HG03039 (cell line): ENCODE data around the gene TJP3.

Experiments
- ATAC-seq: cut with Tn5 transposase; IDR thresholded peaks from one replicate; pipeline ENCODE4 v1.9.1; 2021; ENCODE audit warnings: mild to moderate bottlenecking, moderate library complexity; ENCODE audit not compliant: unreplicated experiment

Gene TJP3

DNA sequence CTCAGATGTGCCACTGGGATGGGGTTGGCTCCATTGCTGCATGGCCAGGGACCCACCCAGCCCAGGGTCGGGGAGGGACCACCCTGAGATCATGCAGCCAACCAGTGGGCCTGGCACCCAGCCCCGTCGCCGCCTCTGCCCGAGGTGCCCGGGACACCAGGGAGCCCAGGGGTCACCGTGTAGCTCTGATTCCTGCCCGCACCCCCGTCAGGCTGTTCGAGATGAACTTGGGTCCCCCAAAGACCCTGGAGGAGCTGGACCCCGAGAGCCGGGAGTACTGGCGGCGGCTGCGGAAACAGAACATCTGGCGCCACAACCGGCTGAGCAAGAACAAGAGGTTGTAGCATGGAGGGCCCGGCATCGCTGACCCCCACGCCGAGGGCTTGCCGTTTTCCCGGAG, 58.9 kb downstream of the TJP3 start:
- ATAC-seq = no peak

DNA sequence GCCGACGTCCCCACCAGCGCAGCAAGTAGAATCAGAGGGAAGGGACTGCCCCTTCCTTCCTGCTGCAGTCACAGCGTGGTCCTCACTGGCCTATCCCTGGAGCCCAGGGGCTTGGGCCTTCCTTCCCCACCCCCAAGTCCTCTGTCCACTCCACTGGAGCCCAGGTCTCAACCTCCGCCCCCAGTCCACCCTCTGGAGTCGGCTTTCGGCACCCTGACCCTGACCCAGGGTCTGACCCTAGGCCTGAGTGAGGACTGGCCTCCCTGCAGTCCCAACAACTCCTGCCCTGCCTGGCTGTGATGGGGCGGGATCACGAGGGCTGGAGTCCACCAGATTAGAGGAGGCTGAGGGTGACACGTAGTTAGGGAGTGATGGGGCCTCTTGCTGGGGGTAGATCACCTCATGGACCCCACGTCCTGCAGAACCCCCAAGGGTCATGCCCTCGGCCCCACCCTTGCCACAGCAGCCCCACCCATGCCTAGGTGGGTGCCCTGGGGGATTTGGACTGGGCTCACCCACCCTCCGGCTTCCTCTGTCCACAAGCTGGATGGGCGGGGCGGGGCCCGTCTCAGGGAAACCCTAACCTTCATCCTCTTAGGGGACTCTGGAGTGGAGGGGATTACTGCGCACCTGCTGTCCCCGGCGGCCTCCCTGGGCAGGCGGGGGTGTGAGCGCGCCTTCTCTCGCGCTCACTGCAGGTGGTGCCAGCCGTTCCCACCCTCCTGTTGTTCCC, 60.0 kb downstream of the TJP3 start:
- no peak for ATAC-seq

DNA sequence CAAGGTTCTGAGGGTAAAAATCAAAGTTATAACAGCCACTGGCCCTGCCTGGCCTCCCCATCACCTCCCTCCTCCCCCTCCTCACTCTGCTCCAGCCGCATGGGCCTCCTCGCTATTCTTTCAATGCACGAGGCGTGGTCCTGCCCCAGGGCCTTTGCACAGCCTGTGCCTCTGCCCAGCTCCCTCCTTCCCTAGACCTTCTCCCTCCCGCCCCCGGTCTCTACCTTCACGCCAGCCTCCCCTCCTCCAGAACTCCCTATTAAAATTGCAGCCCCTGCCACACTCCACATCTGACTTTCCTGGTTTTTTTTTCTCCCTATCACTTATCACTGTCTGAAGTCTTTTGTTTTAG, 60.5 kb downstream of the TJP3 start:
- no peak for ATAC-seq

DNA sequence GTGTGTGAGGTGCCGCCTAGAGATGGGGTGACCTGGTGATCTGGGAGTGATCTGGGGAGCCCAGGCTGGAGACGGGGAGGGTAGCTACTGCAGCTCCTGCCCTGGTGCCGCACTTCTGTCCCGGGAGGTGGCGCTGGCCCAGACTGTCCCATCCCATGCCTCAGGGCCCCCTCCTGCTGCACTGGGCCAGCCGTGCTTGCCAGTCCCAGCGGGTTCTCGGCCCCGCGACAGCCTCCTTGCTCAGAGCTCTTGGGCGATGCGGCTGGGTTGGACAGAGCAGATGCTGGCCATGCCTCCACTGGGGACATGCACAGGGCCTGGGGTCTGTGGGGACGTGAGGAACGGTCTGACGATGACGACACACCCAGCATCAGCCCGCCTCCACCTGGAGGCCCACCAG, 61.3 kb downstream of the TJP3 start:
- ATAC-seq = no peak

DNA sequence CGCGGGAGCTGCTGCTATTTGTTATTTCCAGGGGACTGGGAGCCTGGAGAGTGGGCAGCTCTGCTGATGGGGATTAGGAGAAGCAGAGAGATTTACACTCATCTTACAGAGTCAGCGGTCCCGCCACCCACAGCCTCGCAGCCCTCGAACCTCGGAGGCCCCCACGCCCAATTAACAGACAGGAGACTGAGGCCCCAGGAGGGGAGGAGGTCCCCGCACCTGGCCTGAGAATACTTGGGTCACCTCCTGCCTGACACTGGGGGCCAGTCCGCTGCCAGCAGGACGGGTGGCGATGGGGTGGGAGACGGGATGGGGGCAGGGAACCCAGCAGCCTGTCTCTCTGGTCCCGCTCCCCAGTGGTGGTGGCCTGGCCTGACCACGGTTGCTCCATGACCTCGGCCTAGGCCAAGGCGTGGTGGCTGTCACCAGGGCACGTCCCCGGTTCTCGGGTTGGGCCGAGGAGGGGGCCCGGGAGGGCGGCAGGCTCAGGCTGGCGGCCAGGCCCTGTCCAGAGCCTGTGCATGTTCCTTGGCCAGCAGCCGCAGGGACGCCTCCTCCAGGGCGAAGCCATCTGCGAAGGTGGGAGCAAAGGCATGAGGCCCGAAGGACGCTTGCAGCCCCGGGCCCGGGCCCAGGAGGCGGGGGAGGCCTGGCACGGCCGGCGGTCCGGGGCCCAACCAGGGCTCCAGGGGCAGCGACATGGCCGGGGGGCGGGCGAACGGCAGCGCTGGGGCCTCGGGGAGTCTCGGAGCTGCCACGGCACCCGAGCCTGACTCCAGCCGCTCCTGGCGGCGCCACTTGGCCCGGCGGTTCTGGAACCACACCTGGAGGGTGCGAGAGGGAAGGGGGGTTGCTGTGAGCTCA, 62.2 kb downstream of the TJP3 start:
- no peak for ATAC-seq

DNA sequence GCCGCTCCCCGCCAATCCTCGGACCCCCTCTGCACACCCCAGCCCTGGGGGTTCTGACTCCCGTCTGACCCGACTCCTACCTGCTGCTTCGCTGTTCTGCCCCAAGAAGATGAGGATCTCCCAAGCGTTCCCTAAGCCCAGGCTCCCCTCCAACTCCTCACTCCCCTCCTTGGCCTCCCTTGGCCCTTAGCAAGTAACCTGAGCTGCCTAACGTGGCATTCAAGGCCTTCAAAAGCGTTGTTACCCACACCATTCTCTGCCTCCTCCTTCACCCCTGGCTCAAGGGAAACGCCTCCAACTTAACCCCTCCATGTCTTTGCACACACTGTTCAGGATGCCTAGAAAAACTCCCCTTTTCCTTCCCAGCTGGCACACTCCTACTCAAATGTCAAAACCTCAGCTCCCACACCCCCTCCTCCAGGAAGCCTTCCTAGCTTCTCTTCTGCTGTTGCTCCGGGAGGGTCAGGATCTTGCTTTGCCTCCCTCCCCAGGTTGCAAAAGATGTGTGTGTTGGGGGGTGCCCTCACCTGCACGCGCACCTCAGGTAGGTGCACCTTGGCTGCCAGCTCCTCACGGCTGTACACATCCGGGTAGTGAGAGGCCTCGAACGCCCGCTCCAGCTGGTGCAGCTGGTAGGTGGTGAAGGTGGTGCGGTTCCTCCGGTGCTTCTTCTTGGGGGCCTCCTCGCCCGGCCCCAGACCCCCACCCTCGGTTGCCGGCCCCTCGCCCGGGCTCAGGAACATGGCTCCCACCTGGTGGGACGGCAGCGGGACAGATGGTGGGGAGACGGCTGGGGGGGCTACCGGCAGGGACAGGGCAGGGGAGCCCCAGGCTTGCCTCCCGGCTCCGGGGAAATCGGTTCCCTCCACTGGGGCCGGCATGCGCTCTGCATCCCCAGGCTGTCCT, 63.1 kb downstream of the TJP3 start:
- ATAC-seq = no peak

DNA sequence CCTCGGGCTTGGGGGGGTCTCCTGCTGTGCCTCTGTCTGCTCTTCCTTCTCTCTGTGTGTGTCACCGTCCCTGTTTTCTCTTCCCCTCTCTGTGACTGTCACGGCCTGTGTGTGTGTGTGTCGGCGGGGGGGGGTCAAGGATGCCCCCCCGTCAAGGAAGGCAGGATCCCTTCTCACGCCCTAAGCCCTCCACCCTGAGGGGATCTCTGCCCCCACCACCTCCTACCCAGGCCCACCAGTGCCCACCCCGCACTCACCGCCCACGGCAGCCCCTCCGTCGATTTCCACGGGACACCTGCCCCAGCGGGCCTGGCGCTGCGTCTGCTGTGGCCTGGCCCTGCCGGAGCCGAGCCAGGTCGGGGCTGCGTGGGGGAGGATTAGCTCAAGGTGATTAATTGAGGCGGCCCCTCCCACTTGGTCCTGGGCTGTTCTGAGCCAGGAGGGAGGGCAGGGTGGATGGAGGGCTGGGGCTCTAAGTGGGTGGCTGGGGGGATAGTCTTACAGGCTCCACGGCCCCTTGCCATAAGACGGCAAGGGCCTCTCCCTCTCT, 63.8 kb downstream of the TJP3 start, which contains the start of gene RAX2:
TSS of gene RAX2 (minus strand) at position 323 of the 550 bp plus-strand sequence. CDS start 486 bp downstream, outside the sequence.
- ATAC-seq = no peak

DNA sequence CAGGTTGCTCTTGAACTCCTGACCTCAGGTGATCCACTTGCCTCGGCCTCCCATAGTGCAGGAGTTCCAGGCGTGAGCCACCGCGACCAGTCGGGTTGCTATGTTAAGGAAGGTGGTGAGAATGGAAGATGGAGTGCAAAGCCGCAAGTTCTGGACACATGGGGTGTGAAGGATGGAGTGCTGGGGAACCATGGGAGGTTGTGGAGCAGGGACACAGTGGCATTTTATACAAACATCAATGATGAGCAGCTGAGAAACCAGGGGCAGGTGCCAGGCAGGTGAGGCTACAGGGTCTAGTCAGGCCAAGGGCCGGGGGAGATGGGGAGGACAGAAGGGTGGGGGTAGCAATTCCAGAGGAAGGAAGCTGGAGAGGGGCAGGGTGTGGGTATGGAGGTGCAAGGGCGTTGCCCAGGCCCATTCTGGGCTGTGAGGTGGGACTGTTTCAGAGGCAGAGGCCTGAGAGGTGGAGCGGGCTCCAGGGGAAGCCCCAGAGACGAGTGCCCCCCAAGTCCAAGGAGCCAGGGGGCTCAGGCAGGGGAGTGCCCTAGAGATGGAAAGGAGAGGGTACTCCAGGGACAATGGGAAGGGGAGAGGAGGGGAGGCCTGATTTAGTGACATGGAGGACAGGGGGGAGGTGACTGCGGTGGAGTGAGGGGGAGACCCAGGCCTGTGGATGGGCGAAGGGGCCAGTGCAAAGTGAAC, 65.8 kb downstream of the TJP3 start:
- ATAC-seq = no peak

DNA sequence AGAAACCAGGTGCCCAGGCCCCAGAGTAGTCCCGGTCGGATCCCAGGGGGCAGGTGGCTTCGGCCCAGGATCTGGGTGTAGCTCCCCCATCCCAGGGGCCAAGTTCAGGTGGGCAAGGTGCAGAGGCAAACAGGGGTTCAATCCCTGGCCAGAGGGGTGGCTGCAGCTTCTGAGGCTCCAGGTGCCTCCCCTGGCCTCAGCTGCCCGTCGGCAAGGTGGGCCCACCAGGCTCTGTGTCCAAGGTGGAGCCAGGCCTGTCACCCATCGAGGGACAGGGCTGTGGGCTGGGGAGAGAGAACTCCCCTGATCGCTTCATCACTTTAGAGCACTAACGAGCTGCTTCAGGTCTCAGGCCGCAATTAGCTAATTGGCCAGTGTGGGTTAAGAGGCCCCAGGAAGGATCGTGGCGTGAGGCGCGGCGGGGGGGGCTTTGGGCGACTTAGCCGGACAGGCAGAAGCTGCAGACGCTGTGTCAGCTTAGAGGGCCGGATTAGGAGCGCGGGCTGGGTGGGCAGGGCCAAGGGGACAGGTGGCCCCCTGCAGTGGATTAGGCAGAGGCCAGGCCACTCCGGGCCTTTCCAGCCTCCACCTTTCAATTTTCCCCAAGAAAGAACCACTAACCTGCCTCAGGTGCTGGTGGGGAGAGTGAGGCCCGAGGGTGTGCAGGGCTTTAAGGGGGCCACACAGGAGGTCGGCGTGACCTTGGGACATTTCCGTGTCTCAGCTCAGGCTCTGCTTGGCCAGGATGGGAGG, 66.6 kb downstream of the TJP3 start:
- no peak for ATAC-seq

DNA sequence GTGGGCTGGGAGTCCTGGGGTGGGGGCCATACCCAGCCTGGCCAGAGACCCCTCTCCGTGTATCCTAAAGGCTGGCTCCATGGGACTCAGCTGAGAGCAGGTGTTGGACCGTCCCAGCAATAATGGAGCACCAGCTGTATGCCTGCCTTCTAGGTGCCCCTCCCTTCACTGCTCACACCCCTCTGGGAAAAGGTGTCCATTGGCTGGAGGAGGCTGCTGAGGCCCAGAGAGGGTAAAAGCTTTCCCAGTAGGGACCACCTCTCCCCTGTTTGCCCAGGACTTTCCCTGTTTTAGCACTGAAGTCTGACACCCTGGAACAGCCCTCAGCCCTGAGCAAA, 67.2 kb downstream of the TJP3 start:
- no peak for ATAC-seq

DNA sequence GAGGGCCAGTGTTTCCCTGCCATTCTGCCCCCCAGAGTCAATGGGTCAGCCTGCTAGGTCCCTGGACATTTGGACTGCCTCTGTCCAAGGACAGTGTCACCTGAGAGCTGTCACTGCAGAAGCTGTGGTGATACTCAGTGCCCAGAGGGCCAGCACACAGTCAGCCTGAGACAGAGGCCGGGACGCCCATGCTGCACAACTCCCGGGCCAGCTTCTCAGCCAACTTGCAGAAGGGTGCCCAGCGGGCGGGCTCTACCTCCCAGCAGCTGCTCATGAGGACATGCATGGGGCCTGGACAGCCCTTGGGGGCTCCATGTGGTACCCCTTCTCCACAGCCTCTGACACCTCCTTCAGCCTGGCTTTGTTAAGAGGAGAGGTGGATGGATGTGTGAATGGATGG, 67.6 kb downstream of the TJP3 start:
- ATAC-seq = no peak

DNA sequence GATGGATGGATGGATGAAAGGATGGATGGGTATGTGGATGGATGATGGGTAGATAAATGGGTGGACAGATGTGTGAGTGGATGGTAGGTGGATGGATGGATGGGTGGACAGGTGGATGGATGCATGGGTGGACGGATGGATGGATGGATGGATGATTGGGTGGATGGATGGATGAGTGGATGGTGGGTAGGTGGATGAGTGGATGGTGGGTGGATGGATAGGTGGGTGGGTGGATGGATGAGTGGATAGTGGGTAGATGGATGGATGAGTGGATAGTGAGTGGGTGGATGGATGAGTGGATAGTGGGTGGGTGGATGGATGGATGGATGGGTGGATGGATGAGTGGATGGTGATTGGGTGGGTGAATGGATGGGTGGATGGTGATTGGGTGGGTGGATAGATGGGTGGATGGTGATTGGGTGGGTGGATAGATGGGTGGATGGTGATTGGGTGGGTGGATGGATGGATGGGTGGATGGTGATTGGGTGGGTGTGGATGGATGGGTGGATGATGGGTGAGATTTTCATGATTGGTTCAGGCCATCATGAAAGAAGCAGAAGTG, 68.4 kb downstream of the TJP3 start:
- ATAC-seq = no peak

DNA sequence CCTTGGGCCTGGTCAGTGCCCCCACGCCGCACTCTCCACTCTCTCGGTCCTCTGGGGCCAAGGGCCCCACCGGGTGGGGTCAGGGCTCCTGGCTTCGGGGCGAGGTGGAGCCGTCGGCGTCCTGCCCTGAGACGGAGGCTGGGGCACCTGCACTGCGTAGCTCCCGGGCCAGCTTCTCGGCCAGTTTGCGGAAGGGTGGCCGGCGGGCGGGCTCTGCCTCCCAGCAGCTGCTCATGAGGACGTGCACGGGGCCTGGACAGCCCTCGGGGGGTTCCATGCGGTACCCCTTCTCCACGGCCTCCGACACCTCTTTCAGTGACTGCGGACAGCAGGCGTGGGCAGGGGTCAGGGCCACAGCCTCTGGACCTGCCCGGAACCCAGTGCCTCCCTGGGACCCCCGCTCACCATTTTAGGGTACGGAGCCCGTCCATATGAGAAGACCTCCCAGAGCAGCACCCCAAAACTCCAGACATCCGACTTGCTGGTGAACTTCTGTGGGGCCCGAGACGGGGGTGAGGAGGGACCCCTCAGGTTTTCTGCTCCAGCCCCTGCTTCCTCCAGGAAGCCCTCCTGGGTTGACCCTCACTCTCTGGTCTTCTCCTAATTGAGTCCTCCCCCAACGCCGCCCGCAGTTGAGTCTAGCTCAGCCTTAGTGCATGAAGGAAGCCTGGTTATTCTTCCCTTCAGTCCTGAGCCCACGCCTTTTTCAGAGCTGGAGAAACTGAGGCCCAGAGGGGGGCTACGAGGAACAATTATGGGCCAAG, 70.1 kb downstream of the TJP3 start:
- ATAC-seq = no peak

DNA sequence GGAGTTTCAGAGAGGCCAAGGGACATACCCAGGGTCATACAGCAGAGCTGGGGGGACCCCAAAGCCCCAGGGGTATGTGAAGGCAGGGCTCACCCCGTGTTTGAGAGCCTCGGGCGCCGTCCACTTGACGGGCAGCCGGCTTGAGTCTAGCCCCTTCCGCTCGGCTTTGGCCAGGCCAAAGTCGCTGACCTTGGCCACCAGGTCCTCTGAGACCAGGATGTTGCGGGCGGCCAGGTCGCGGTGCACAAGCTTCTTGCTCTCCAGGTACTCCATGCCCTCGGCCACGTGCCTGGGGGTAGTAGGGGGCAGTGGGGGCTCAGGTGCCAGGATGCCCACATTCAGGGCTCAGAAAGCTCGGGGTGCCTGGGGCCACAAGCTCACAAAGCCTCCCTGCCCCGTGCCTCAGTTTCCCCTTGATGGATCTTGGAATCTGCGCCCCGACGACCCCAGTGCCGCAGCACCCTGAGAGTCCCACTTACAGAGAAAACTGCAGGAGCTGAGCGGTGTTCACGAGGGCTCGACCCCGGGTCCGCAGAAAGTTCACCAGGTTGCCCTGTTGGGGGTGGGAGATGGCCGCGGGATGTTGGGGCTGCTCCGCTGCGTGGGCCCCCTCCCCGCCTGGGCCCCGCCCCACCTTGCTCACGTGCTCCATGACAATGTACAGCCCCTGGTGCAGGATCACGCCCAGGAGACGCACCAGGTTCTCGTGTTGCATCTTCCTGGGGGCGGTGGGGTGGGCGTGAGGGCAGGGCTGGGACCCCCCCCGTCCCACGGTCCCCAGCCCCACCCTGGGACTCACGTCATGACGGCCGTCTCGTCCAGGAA, 70.9 kb downstream of the TJP3 start:
- ATAC-seq = no peak

DNA sequence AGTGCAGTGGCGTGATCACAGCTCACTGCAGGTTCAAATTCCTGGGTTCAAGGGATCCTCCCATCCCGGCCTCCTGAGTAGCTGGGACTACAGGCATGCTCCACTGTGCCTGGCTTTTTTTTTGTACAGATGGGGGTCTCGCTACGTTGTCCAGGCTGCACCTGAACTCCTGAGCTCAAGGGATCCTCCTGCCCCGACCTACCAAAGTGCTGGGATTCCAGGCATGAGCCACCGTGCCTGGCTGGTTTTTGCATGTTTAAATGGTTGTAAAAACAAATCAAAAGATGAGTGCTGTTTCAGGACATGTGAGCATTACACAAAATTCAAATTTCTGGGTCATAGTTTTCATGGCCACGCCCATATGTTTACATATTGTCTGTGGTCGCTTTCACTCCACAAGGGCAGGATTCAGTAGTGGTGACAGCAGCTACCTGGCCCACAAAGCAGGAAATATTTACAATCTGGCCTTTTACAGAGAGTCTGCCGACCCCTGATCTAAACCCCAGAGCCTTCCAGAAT, 72.7 kb downstream of the TJP3 start:
- no peak for ATAC-seq

DNA sequence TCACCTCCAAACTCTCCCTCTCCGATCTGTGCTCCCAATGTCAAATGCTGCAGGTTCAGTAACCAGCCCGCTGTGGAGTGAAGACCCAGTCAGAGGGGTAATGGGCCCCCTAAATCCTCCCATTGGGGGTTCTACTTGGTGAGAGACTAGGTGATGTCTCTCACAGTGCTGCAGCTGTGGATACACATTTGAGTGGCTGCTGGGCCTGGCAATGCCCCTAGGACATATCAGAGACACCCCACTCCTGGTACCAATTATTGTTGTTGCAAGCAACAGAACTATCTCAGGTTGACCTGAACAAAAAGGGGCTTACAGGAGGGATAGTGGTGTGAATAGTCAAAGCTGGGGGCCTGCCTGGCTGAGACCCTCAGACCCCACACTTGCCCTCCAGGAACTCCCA, 73.4 kb downstream of the TJP3 start:
- no peak for ATAC-seq

DNA sequence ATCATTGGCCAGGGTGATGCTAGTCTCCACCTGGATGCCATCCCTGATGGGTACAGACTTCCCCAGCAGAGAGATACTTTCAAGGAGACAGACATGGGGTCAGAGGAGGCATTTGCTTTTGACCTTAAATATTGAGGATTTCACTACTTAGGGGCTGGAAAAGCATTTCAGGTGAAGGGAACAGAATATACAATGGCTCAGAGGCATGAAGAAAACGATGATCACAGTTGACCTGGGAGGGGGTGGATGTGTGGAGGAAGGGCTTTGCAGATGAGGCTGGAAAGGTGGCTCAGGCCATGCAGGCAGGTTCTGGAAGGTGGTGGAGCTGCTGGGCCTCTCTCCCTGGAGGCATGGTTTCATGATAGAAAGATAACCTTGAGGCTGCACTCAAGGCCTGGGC, 74.1 kb downstream of the TJP3 start:
- no peak for ATAC-seq

DNA sequence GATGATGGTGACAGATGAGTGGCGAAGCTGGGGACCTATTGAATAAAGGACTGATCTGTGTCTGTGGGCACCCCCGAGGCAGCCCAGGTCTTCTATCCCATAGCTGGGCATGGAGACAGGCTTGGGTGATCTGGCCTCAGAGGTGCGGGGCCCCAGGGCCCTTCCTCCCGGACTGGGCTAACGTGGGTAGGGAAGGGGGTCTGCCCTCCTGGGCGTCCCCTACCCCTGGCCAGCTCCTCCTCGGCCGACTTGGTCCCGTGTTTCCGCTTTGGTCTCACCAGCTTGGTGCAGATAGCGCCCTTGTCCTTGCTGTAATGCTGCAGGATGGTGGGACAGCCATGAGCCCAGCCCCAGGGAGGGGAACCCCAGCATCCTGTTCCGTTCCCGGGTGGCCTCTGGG, 74.7 kb downstream of the TJP3 start:
- no peak for ATAC-seq
